GM13976 (cell line): ENCODE data around the gene TNFAIP8.
"Not testable (repeated sequence)": the region's sequence is repeated elsewhere in the genome, so short reads cannot be mapped to it uniquely, and the experiment has no call there.

Experiments
- DNase-seq: peaks from one replicate; pipeline ENCODE4 v3.0.0; 2012; ENCODE audit warnings: low spot score
- CTCF ChIP-seq: IDR thresholded peaks from 2 replicates; pipeline ENCODE4 v1.5.1; 2012; ENCODE audit warnings: borderline replicate concordance, mild to moderate bottlenecking; ENCODE audit not compliant: insufficient read depth; ENCODE audit errors: extremely low read depth, missing control alignments, control extremely low read depth
- in situ Hi-C: fragments of 300-500 bp; cut with MboI; formaldehyde crosslinking; loops from one replicate; pipeline ENCODE4 v1.12.0; 2022; ENCODE audit warnings: low sequenced_read_pairs, mixed read lengths, inconsistent platforms; ENCODE audit not compliant: unreplicated experiment

The TNFAIP8 gene

GRCh38 chr5:119420169-119420568 is 64.3 kb downstream of the TNFAIP8 start:
- TF ChIP-seq CTCF, result no peak
- no peak for DNase-seq
- in situ Hi-C loops, result no loop called here

GRCh38 chr5:119426057-119426456 is 70.2 kb downstream of the TNFAIP8 start:
- no peak for DNase-seq
- no peak for TF ChIP-seq CTCF
- in situ Hi-C loops, result no loop called here

- TF ChIP-seq CTCF, result no peak
- in situ Hi-C loops, result no loop called here
- DNase-seq, result no peak
These were observed 71.2 kb downstream of the TNFAIP8 start for GRCh38 chr5:119427060-119427459.

GRCh38 chr5:119427596-119427995 is 71.8 kb downstream of the TNFAIP8 start:
- DNase-seq, in situ Hi-C loops: not testable (repeated sequence)

GRCh38 chr5:119428166-119428565 is 72.3 kb downstream of the TNFAIP8 start:
- DNase-seq, in situ Hi-C loops: not testable (repeated sequence)

GRCh38 chr5:119428574-119428973 is 72.8 kb downstream of the TNFAIP8 start:
- DNase-seq, in situ Hi-C loops: not testable (repeated sequence)

- DNase-seq, in situ Hi-C loops: not testable (repeated sequence)
These were observed 76.9 kb downstream of the TNFAIP8 start for GRCh38 chr5:119432674-119433237.

- in situ Hi-C loops, result no loop called here
- peak; percentile 58 for TF ChIP-seq CTCF
- DNase-seq, result peak; percentile 50
These were observed 79.8 kb downstream of the TNFAIP8 start for GRCh38 chr5:119435436-119436132.

- in situ Hi-C loops, DNase-seq: not testable (repeated sequence)
These were observed 82.2 kb downstream of the TNFAIP8 start for GRCh38 chr5:119437785-119438586.

- DNase-seq, in situ Hi-C loops: not testable (repeated sequence)
These were observed 82.7 kb downstream of the TNFAIP8 start for GRCh38 chr5:119438587-119438917.
